ENCODE data around the gene CAST.
A peak's percentile ranks its signal among the peaks of the same experiment; 100 is the strongest.

CAST gene

GRCh38 chr5:96776621-96777020 lies 114.4 kb downstream of the CAST start:
- TF ChIP-seq TAF1 (IDR thresholded peaks at IDR 0.05; ENCODE audit: borderline replicate concordance, insufficient read depth, low read length) (no peak), SIN3A (IDR thresholded peaks at IDR 0.05; ENCODE audit: borderline replicate concordance, insufficient read depth, low read length) (no peak), FOXP2 (optimal IDR thresholded peaks at IDR 0.05; ENCODE audit: borderline replicate concordance, extremely low read depth, extremely low read length, insufficient read depth) (no peak), REST (IDR thresholded peaks at IDR 0.05; ENCODE audit: insufficient read depth in 1 of 2, low read depth in 2 of 2, low read length in 2 of 2) (no peak), POLR2AphosphoS5 (IDR thresholded peaks at IDR 0.05; ENCODE audit: low read depth, low read length) (no peak)

- no peak for TF ChIP-seq REST (IDR thresholded peaks at IDR 0.05; ENCODE audit: insufficient read depth in 1 of 2, low read depth in 2 of 2, low read length in 2 of 2)
Measured at GRCh38 chr5:96778409-96778808, 116.2 kb downstream of the CAST start.

- TF ChIP-seq SIN3A (IDR thresholded peaks at IDR 0.05; ENCODE audit: borderline replicate concordance, insufficient read depth, low read length) (no peak), TAF1 (IDR thresholded peaks at IDR 0.05; ENCODE audit: borderline replicate concordance, insufficient read depth, low read length) (no peak), REST (IDR thresholded peaks at IDR 0.05; ENCODE audit: insufficient read depth in 1 of 2, low read depth in 2 of 2, low read length in 2 of 2) (no peak), POLR2AphosphoS5 (IDR thresholded peaks at IDR 0.05; ENCODE audit: low read depth, low read length) (no peak), FOXP2 (optimal IDR thresholded peaks at IDR 0.05; ENCODE audit: borderline replicate concordance, extremely low read depth, extremely low read length, insufficient read depth) (no peak)
Measured at GRCh38 chr5:96780626-96781025, 118.5 kb downstream of the CAST start.

- TF ChIP-seq FOXP2 (optimal IDR thresholded peaks at IDR 0.05; ENCODE audit: borderline replicate concordance, extremely low read depth, extremely low read length, insufficient read depth) (no peak), TAF1 (IDR thresholded peaks at IDR 0.05; ENCODE audit: borderline replicate concordance, insufficient read depth, low read length) (no peak), REST (IDR thresholded peaks at IDR 0.05; ENCODE audit: insufficient read depth in 1 of 2, low read depth in 2 of 2, low read length in 2 of 2) (no peak), SIN3A (IDR thresholded peaks at IDR 0.05; ENCODE audit: borderline replicate concordance, insufficient read depth, low read length) (peak; percentile 77; the same call in 1 of the 2 replicates), POLR2AphosphoS5 (IDR thresholded peaks at IDR 0.05; ENCODE audit: low read depth, low read length) (peak; percentile 79)
Measured at GRCh38 chr5:96781031-96781971, 119.1 kb downstream of the CAST start.

Measured in PFSK-1 (cell line).